Transverse colon (tissue), 4 donors: Measurements from ENCODE around the gene CDHR3. TPM values are rescaled to one million over a fixed set of nuclear protein-coding genes. Genes with fewer than 3 reads are reported as not detected.

Experiments used
- DNase-seq: peaks from one replicate; pipeline ENCODE4 v3.0.0-alpha.2; 2019
- H3K27ac ChIP-seq, 4 donors: fragments of 200-600 bp; sonication (generic); 2 replicates each; pipeline ENCODE4 v1.5.1; 2016 to 2018; ENCODE audit warnings: inconsistent platforms in 4 of 4
- H3K27me3 ChIP-seq: fragments of 200-600 bp; sonication (generic); 2 replicates; pipeline ENCODE4 v1.5.1; 2017; ENCODE audit warnings: inconsistent platforms
- H3K36me3 ChIP-seq, 4 donors: fragments of 200-600 bp; sonication (generic); 2 replicates each; pipeline ENCODE4 v1.5.1; 2017 to 2019; ENCODE audit warnings: inconsistent platforms in 4 of 4
- H3K4me1 ChIP-seq, 4 donors: fragments of 200-600 bp; sonication (generic); 2 replicates each; pipeline ENCODE4 v1.5.1; 2017 to 2020; ENCODE audit warnings: inconsistent platforms in 4 of 4
- H3K4me3 ChIP-seq, 4 donors: fragments of 200-600 bp; sonication (generic); 1 replicate in 1 of 4; 2 replicates in 3 of 4; pipeline versions ENCODE4 v1.5.1 to v1.6.1; 2017 to 2019; ENCODE audit warnings: inconsistent platforms in 4 of 4
- H3K9me3 ChIP-seq, 2 donors: fragments of 200-600 bp; sonication (generic); 2 replicates each; pipeline ENCODE4 v1.5.1; 2017 to 2019; ENCODE audit warnings: inconsistent platforms in 2 of 2
- CTCF ChIP-seq, 5 experiments: fragments of 200-600 bp in 3 of 5; fragments of 450-650 bp in 2 of 5; sonication (generic) in 3 of 5; IDR thresholded peaks; 1 replicate in 2 of 5; 2 replicates in 3 of 5; pipeline ENCODE4 v1.5.1; 2016 to 2017; ENCODE audit warnings: antibody characterized with exemption in 5 of 5, inconsistent platforms in 3 of 5, mild to moderate bottlenecking in 2 of 5, moderate library complexity in 1 of 5
- EP300 ChIP-seq: sonication (generic); formaldehyde crosslinking; IDR thresholded peaks from one replicate; pipeline ENCODE4 v1.6.1; 2017; ENCODE audit warnings: antibody characterized with exemption, low read depth
- POLR2A ChIP-seq: fragments of 450-650 bp; IDR thresholded peaks from one replicate; pipeline ENCODE4 v1.6.1; 2016; ENCODE audit warnings: antibody characterized with exemption, mild to moderate bottlenecking, moderate library complexity
- POLR2AphosphoS5 ChIP-seq, 3 donors: sonication (generic); formaldehyde crosslinking; IDR thresholded peaks; one replicate each; pipeline ENCODE4 v1.6.1; 2016; ENCODE audit warnings: antibody characterized with exemption in 3 of 3
- WGBS, 2 donors: methylation state at CpG; one replicate each; pipeline ENCODE4 v1.1.5; 2018; ENCODE audit warnings: low coverage in 1 of 2; 5-methylcytosine and 5-hydroxymethylcytosine counted together
- in situ Hi-C, 4 donors: fragments of 200-750 bp; cut with MboI; loops; one replicate each; pipeline versions ENCODE4 v1.15.0 to v1.15.1; 2017; ENCODE audit warnings: low sequenced_read_pairs in 3 of 4, low pct_ligation_motif_present in 1 of 4, low pct_unique_long_range_greater_than_20kb in 1 of 4
- intact Hi-C: fragments of 100-400 bp; cut with DNase I; formaldehyde crosslinking; loops from one replicate; pipeline ENCODE4 v1.15.1; 2023; ENCODE audit warnings: low total_unique reads
- total RNA-seq, 4 donors: library from RNA; depleted of rRNA; stranded (reverse); fragments of >200 nt; gene quantifications; one replicate each; pipeline ENCODE4 v1.1.0, GENCODE V29; 2016

The CDHR3 gene
- total RNA-seq, 4 donors from 2014 or later = 7.6 to 34.4 (median 29.1) TPM

DNA sequence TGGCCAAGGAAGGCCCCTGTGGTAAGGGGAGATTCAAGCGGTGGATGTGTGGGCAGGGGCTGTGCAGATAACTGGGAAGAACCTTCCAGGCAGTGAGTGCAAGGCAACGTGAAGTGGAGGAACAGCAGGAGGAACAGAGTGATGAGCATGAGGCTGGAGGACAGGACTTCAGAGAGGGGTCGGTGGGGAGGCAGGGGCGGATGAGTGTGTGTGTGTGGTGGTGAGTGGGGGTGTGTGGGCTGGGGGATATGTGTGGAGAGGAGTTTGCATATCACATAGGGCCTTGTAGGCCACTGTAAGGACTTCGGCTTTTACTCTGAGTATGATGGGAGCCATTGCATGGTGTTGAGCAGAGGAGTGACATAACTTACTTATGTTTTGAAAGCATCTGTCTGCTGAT, 75.2 kb downstream of the CDHR3 start:
- in situ Hi-C loops = loop anchor here in 2 of 4 donors (25.0 kb wide), 2 partner anchors 276 to 376 kb away; no protein-coding TSS in a partner anchor
- no peak for DNase-seq
- TF ChIP-seq POLR2AphosphoS5 (IDR thresholded peaks at IDR 0.05) = no peak
- TF ChIP-seq CTCF (IDR thresholded peaks at IDR 0.05) = no peak
- TF ChIP-seq EP300 = no peak
- TF ChIP-seq POLR2A = no peak
- H3K4me3 ChIP-seq = no peak overlapping the region
- no peak overlapping the region for H3K27ac ChIP-seq
- intact Hi-C loops = loop anchor here (5.0 kb wide), 1 partner anchor 391 kb away; no protein-coding TSS in a partner anchor
- H3K36me3 ChIP-seq = no peaks in the 10 kb centered on the region
- WGBS, 2 donors = 89 to 95% methylated on average over 5 of the region's 5 CpGs
- H3K4me1 ChIP-seq = peaks cover 0 to 12% (median 6%) of the 10 kb centered on the region in 4 donors
- H3K27me3 ChIP-seq = no peaks in the 10 kb centered on the region
- H3K9me3 ChIP-seq = no peaks in the 10 kb centered on the region

DNA sequence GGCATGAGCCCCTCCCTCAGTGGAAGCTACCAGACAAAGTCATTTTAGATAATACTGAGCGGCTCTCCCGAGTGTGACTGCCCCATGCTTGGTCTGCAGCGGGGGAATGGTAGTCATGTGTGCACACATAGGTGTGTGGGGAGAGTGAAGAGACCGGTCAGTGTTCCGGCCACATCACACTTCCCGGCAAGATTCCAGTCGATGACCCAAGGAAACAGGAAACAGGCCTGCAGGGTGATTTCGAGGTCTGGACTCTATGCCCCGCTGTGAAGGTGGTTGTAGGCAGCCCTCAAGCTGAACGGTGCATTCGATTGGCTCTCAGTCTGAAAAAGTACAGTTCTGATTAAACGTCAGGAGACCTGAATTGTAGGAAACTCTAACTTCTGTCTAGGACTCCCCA, 75.9 kb downstream of the CDHR3 start:
- H3K36me3 ChIP-seq = no peaks in the 10 kb centered on the region
- H3K27ac ChIP-seq = peak overlapping the region in 1 of 4 donors; percentile 41
- no peaks in the 10 kb centered on the region for H3K27me3 ChIP-seq
- in situ Hi-C loops = loop anchor here in 2 of 4 donors (25.0 kb wide), 2 partner anchors 277 to 377 kb away; no protein-coding TSS in a partner anchor
- no peaks in the 10 kb centered on the region for H3K9me3 ChIP-seq
- WGBS, 2 donors = 78 to 94% methylated on average over 4 to 12 of the region's 12 CpGs
- no peak overlapping the region for H3K4me3 ChIP-seq
- DNase-seq = no peak
- intact Hi-C loops = loop anchor here (5.0 kb wide), 1 partner anchor 392 kb away; no protein-coding TSS in a partner anchor
- TF ChIP-seq POLR2A (no peak), CTCF (IDR thresholded peaks at IDR 0.05) (no peak), EP300 (no peak), POLR2AphosphoS5 (IDR thresholded peaks at IDR 0.05) (no peak)
- H3K4me1 ChIP-seq = peaks cover 0 to 12% (median 6%) of the 10 kb centered on the region in 4 donors

- peak overlapping the region in 1 of 4 donors; percentile 41 for H3K27ac ChIP-seq
- no peaks in the 10 kb centered on the region for H3K9me3 ChIP-seq
- intact Hi-C loops = loop anchor here (5.0 kb wide), 2 partner anchors 277 to 392 kb away; no protein-coding TSS in a partner anchor
- H3K4me3 ChIP-seq = no peak overlapping the region
- H3K4me1 ChIP-seq = peaks cover 0 to 12% (median 6%) of the 10 kb centered on the region in 4 donors
- DNase-seq = peak; percentile 26
- no peaks in the 10 kb centered on the region for H3K36me3 ChIP-seq
- TF ChIP-seq CTCF (IDR thresholded peaks at IDR 0.05) = no peak
- TF ChIP-seq POLR2AphosphoS5 (IDR thresholded peaks at IDR 0.05) = peak in 1 of 3 donors; percentile 19
- no peaks in the 10 kb centered on the region for H3K27me3 ChIP-seq
- 77 to 86% methylated on average over 8 to 13 of the region's 13 CpGs for WGBS, 2 donors
- in situ Hi-C loops = loop anchor here (10.0 to 25.0 kb wide), 5 partner anchors 275 to 395 kb away; no protein-coding TSS in a partner anchor
These were observed 76.5 kb downstream of the CDHR3 start for GRCh38 chr7:106039486-106040060.

GRCh38 chr7:106041140-106041717, 78.2 kb downstream of the CDHR3 start:
- TF ChIP-seq POLR2A = no peak
- peak; percentile 59 to 74 (median 71) for TF ChIP-seq CTCF (IDR thresholded peaks at IDR 0.05)
- in situ Hi-C loops = loop anchor here (10.0 to 25.0 kb wide), 5 partner anchors 276 to 396 kb away; no protein-coding TSS in a partner anchor

More at GRCh38 chr7:106041140-106041717, 78.2 kb downstream of the CDHR3 start:
- WGBS, 2 donors = 68 to 100% methylated on average over 1 to 6 of the region's 6 CpGs
- H3K4me1 ChIP-seq = peaks cover 0 to 12% (median 6%) of the 10 kb centered on the region in 4 donors
- intact Hi-C loops = loop anchor here (5.0 kb wide), 1 partner anchor 279 kb away; no protein-coding TSS in a partner anchor
- no peak overlapping the region for H3K4me3 ChIP-seq
- no peaks in the 10 kb centered on the region for H3K27me3 ChIP-seq
- H3K36me3 ChIP-seq = no peaks in the 10 kb centered on the region
- no peaks in the 10 kb centered on the region for H3K9me3 ChIP-seq
- DNase-seq = no peak
- H3K27ac ChIP-seq = no peak overlapping the region
